Epithelial cell of esophagus (primary cell): ENCODE data around the gene USP30.

ENCODE experiments used
- DNase-seq: peaks from one replicate; pipeline ENCODE4 v3.0.0; 2010; ENCODE audit warnings: low read depth
- H3K4me3 ChIP-seq: 2 replicates; pipeline ENCODE4 v1.5.1; 2011; ENCODE audit warnings: mild to moderate bottlenecking, low read length, control low read depth
- CTCF ChIP-seq: IDR thresholded peaks from 2 replicates; pipeline ENCODE4 v1.5.1; 2011; ENCODE audit warnings: low read depth, mild to moderate bottlenecking, low read length, control low read depth, inconsistent platforms; ENCODE audit not compliant: insufficient read depth; ENCODE audit errors: missing control alignments

The USP30 gene

GRCh38 chr12:109052414-109053323 is at the start of gene USP30:
Gene USP30 (plus strand): TSS chr12:109052576. CDS start chr12:109052679, 103 bp downstream.
- peak; percentile 87 for DNase-seq
- peak within 1 kb of the TSS; percentile 79 for H3K4me3 ChIP-seq
- TF ChIP-seq CTCF = no peak

- TF ChIP-seq CTCF = no peak
- no peak overlapping the region for H3K4me3 ChIP-seq
- DNase-seq = no peak
Measured at GRCh38 chr12:109004017-109004416, 48.4 kb upstream of the USP30 start.

- TF ChIP-seq CTCF = no peak
- DNase-seq = no peak
- no peak overlapping the region for H3K4me3 ChIP-seq
Measured at GRCh38 chr12:109009766-109010165, 42.6 kb upstream of the USP30 start.

GRCh38 chr12:109010259-109010658 is 42.1 kb upstream of the USP30 start:
- DNase-seq = no peak
- TF ChIP-seq CTCF = no peak

GRCh38 chr12:109014984-109015765 is 37.2 kb upstream of the USP30 start:
- no peak for TF ChIP-seq CTCF
- no peak for DNase-seq
- H3K4me3 ChIP-seq = no peak overlapping the region

More at GRCh38 chr12:109010259-109010658, 42.1 kb upstream of the USP30 start:
- H3K4me3 ChIP-seq = no peak overlapping the region

- DNase-seq = no peak
- no peak overlapping the region for H3K4me3 ChIP-seq
- TF ChIP-seq CTCF = no peak
Measured at GRCh38 chr12:109016016-109016415, 36.4 kb upstream of the USP30 start.
